Calu3 (cell line): ENCODE results near the gene PATE3. TPM values are rescaled to one million over a fixed set of nuclear protein-coding genes. Genes with fewer than 3 reads are reported as not detected.

Experiments used
- BruUV-seq: library from RNA; stranded (reverse); fragments of 400-500 nt; replicated peaks from 2 replicates; lab custom pipeline; 2021; lab: Mats Ljungman, UMichigan
- CTCF ChIA-PET: fragments of 300-600 bp; sonication (Branson Sonifier 250); formaldehyde crosslinking; loops from one replicate; lab custom pipeline; 2022; ENCODE audit warnings: antibody characterized with exemption; lab: Charles Lee
- DNase-seq: peaks from one replicate; pipeline ENCODE4 v3.0.0; 2022
- H3K27ac Mint-ChIP-seq: one replicate; pipeline ENCODE4 v1.8.0; 2022; ENCODE audit warnings: mixed read lengths; ENCODE audit not compliant: unreplicated experiment
- H3K27me3 Mint-ChIP-seq: one replicate; pipeline ENCODE4 v1.8.0; 2022; ENCODE audit warnings: mixed read lengths; ENCODE audit not compliant: unreplicated experiment
- H3K36me3 Mint-ChIP-seq: one replicate; pipeline ENCODE4 v1.8.0; 2022; ENCODE audit warnings: mild to moderate bottlenecking, moderate library complexity, mixed read lengths; ENCODE audit not compliant: insufficient read depth, unreplicated experiment
- H3K4me1 Mint-ChIP-seq: one replicate; pipeline ENCODE4 v1.8.0; 2022; ENCODE audit warnings: mild to moderate bottlenecking, low read depth, mixed read lengths; ENCODE audit not compliant: unreplicated experiment
- H3K4me3 Mint-ChIP-seq: one replicate; pipeline ENCODE4 v1.8.0; 2022; ENCODE audit warnings: mild to moderate bottlenecking, low read depth, moderate library complexity, mixed read lengths; ENCODE audit not compliant: unreplicated experiment
- H3K9me3 Mint-ChIP-seq: one replicate; pipeline ENCODE4 v1.8.0; 2022; ENCODE audit warnings: low read depth, mixed read lengths; ENCODE audit not compliant: unreplicated experiment
- intact Hi-C: fragments of 100-400 bp; cut with micrococcal nuclease; formaldehyde crosslinking; loops from one replicate; pipeline ENCODE4 v1.10.0; 2022; ENCODE audit not compliant: unreplicated experiment
- total RNA-seq: library from RNA; stranded (reverse); gene quantifications from 2 replicates; pipeline ENCODE4 v1.2.3, GENCODE V29; 2022
- TF ChIP-seq, protein P1 (sequence below): fragments of 200-600 bp; IDR thresholded peaks from one replicate; pipeline ENCODE4 v1.8.0; 2022; ENCODE audit warnings: antibody characterized with exemption; ENCODE audit not compliant: unreplicated experiment

Gene PATE3
- total RNA-seq, 1 experiment from 2014 or later, result not detected

DNA sequence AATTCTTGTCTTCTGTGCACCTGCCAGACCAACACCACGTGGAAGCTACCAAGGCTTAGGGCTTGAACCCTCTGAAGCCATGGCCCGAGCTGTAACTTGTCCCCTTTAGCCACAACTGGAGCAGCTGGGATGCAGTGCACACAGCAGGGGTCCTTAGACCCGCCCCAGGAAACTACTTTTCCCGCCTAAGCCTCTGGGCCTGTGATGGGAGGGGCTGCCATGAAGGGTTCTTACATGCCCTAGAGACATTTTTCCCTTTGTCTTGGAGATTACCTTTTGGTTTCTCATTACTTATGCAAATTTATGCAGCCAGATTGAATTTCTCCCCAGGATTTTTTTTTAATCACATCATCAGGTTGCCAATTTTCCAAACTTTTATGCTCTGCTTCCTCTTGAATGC is 9.7 kb downstream of the PATE3 start:
- Mint-ChIP-seq H3K36me3 (no peaks in the 10 kb centered on the region), H3K4me3 (no peak overlapping the region), H3K4me1 (no peaks in the 10 kb centered on the region), H3K27ac (no peak overlapping the region), H3K9me3 (no peaks in the 10 kb centered on the region), H3K27me3 (peaks cover 15% of the 10 kb centered on the region)
- CTCF ChIA-PET, result no interaction called here
- DNase-seq, result no peak
- BruUV-seq, result no TSS peak
- intact Hi-C loops, result no loop called here
- TF ChIP-seq, protein P1, sequence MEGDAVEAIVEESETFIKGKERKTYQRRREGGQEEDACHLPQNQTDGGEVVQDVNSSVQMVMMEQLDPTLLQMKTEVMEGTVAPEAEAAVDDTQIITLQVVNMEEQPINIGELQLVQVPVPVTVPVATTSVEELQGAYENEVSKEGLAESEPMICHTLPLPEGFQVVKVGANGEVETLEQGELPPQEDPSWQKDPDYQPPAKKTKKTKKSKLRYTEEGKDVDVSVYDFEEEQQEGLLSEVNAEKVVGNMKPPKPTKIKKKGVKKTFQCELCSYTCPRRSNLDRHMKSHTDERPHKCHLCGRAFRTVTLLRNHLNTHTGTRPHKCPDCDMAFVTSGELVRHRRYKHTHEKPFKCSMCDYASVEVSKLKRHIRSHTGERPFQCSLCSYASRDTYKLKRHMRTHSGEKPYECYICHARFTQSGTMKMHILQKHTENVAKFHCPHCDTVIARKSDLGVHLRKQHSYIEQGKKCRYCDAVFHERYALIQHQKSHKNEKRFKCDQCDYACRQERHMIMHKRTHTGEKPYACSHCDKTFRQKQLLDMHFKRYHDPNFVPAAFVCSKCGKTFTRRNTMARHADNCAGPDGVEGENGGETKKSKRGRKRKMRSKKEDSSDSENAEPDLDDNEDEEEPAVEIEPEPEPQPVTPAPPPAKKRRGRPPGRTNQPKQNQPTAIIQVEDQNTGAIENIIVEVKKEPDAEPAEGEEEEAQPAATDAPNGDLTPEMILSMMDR, result no peak

DNA sequence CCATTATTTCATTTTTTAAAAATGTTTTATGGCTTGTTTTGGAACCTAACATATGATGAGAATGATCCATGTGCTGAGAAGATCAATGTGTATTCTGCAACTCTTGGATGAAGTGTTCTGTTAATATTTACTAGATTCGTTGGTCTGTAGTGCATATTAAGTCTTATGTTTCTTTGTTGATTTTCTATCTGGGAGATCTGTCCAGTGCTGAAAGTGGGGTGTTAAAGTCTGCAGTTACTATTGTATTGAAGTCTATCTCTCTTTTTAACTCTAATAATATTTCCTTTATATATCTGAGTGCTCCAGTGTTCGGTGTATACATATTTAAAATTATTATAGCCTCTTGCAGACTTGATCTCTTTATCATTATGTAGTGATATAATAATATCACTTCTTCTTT is 11.9 kb downstream of the PATE3 start:
- no TSS peak for BruUV-seq
- TF ChIP-seq, protein P1, result no peak
- no peak for DNase-seq
- peaks cover 15% of the 10 kb centered on the region for H3K27me3 Mint-ChIP-seq
- no peaks in the 10 kb centered on the region for H3K36me3 Mint-ChIP-seq
- CTCF ChIA-PET, result no interaction called here
- no peaks in the 10 kb centered on the region for H3K9me3 Mint-ChIP-seq
- intact Hi-C loops, result no loop called here
- no peak overlapping the region for H3K4me3 Mint-ChIP-seq
- no peaks in the 10 kb centered on the region for H3K4me1 Mint-ChIP-seq
- H3K27ac Mint-ChIP-seq, result no peak overlapping the region

GRCh38 chr11:125802387-125802786 is 14.5 kb downstream of the PATE3 start:
- intact Hi-C loops, result no loop called here
- BruUV-seq, result no TSS peak
- no peaks in the 10 kb centered on the region for H3K9me3 Mint-ChIP-seq

DNA sequence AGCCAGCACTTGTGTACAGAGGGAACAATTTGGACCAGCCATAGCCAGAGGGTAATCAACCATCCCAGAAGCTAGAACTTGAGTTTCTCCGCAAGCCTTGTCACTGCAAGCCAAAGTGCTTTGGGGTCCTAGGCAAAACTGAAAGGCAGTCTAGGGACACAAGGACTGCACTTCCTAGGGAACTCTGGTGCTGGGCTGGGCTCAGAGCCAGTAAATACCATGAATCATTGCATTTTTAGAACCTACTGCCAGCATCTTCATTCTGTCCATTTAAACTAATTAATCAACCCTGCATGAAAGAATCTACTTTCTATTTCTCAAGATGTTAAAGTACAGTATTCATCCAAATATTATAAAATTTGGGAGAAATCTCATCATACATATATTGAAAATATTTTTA is 20.0 kb downstream of the PATE3 start:
- H3K27ac Mint-ChIP-seq, result no peak overlapping the region
- no peaks in the 10 kb centered on the region for H3K36me3 Mint-ChIP-seq
- CTCF ChIA-PET, result no interaction called here

More at GRCh38 chr11:125802387-125802786, 14.5 kb downstream of the PATE3 start:
- Mint-ChIP-seq H3K4me3 (no peak overlapping the region), H3K27me3 (peaks cover 15% of the 10 kb centered on the region), H3K36me3 (no peaks in the 10 kb centered on the region), H3K4me1 (no peaks in the 10 kb centered on the region), H3K27ac (no peak overlapping the region)
- no peak for DNase-seq
- TF ChIP-seq, protein P1, result no peak
- CTCF ChIA-PET, result interaction anchor here (0.7 kb wide), 1 partner anchor 78 kb away, joined by 3 read pairs; no protein-coding TSS in a partner anchor

More for the DNA sequence above, 20.0 kb downstream of the PATE3 start:
- Mint-ChIP-seq H3K9me3 (no peaks in the 10 kb centered on the region), H3K4me1 (no peaks in the 10 kb centered on the region), H3K4me3 (no peak overlapping the region), H3K27me3 (no peaks in the 10 kb centered on the region)
- intact Hi-C loops, result no loop called here
- TF ChIP-seq, protein P1, result no peak
- no peak for DNase-seq
- BruUV-seq, result no TSS peak
